Testis (tissue), 2 donors: Measurements from ENCODE around the gene TNK2.

Source experiments
- CTCF ChIP-seq, 3 experiments: fragments of 450-650 bp in 2 of 3; fragments of 200-600 bp in 1 of 3; sonication (generic) in 1 of 3; IDR thresholded peaks; one replicate each; pipeline ENCODE4 v1.5.1; 2016 to 2019; ENCODE audit warnings: antibody characterized with exemption in 3 of 3, mild to moderate bottlenecking in 2 of 3, moderate library complexity in 1 of 3
- POLR2A ChIP-seq: fragments of 450-650 bp; IDR thresholded peaks from one replicate; pipeline ENCODE4 v1.6.1; 2017; ENCODE audit warnings: antibody characterized with exemption, mild to moderate bottlenecking, moderate library complexity

- no peak for TF ChIP-seq CTCF (IDR thresholded peaks at IDR 0.05)
- no peak for TF ChIP-seq POLR2A
Measured at GRCh38 chr3:195875482-195876236, 32.7 kb downstream of the TNK2 start.
